Jurkat, Clone E6-1 (cell line): ENCODE results near the gene NFATC2.
A peak's percentile ranks its signal among the peaks of the same experiment; 100 is the strongest.

Experiments
- DNase-seq: peaks from one replicate; pipeline ENCODE4 v3.0.0-alpha.2; 2011; ENCODE audit warnings: low read depth, low spot score
- H3K4me3 ChIP-seq: 2 replicates; pipeline ENCODE4 v1.5.1; 2011; ENCODE audit warnings: mild to moderate bottlenecking, low read length, control low read depth, moderate library complexity

NFATC2 gene

DNA sequence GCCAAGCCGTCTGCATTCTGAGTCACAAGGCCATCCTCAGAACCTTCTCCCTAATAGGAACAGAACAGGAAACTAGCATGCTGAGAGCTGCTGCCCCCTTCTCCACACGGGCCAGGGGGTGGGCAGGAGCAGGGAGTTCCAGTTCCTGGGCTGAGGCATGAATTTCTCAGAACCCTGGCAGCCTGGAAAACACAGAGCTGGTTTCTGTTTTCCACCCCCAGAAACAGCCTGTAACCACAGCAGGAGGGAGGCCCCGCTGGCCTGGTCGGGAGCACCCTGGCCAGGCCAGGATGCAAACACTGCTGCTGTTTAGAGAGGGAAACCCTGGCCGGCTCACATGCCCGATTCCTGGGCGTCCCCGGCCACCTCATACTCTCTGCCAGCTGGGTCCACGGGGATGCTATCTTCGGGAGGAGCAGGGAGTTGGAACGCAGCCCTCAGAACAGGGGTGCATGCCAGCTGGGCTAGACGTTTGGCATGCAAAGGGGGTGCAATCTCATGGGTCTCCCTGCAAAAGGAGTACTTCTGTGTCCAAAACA is 130.1 kb downstream of the NFATC2 start:
- no peak for DNase-seq
- H3K4me3 ChIP-seq = no peak overlapping the region

DNA sequence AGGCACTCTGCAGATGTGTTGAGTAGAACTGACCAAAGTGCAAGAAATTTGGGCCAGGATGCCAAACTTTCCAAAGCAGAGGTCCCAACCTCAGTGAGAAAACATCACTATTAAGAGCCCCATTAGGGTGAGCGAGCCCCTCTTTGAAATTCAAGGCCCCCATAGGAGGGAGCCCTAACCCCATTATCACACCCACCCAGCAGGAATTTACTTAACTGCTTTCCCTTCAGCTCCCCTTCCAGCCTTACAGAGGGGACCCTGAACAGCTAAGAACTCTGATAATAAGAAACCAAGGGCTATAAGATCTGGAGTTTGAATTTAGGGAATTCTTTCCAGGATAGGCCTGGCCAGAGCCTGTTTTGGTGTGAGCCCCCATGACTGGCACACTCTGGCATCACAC is 130.6 kb downstream of the NFATC2 start:
- no peak overlapping the region for H3K4me3 ChIP-seq
- no peak for DNase-seq

DNA sequence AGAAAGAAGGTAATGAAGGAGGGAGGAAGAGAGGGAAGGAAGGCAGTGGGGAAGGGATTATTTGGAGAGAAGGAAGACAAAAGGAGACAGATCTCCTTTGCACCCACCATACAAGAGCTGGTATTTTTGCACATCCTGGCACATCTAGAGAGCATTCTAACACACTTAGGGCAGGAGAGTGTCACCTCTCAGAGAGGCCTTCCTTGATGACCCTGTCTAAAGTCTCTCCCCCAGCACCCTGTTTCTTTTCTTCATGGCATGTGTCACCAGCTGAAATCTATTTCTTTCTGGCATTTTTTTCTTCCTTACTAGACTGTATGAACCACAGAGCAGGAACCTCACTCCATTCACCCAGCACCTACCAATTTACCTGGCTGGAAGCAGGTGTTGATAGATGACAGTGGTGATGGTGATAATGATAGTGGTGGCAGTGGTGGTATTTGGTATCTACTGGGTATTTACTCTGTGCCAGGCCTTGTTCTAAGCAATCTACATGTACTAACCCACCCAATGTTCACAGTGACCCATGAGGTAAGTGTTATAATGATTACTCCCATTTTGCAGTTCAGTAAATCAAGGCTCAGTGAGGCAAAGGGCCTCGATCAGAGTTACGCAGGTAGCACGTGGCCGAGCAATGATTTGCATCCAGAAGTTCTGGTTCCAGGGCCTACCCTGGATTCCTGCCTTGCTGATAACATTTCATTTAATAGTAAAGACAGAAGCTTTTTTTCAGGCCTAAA is 131.8 kb downstream of the NFATC2 start:
- H3K4me3 ChIP-seq = no peak overlapping the region
- DNase-seq = no peak

DNA sequence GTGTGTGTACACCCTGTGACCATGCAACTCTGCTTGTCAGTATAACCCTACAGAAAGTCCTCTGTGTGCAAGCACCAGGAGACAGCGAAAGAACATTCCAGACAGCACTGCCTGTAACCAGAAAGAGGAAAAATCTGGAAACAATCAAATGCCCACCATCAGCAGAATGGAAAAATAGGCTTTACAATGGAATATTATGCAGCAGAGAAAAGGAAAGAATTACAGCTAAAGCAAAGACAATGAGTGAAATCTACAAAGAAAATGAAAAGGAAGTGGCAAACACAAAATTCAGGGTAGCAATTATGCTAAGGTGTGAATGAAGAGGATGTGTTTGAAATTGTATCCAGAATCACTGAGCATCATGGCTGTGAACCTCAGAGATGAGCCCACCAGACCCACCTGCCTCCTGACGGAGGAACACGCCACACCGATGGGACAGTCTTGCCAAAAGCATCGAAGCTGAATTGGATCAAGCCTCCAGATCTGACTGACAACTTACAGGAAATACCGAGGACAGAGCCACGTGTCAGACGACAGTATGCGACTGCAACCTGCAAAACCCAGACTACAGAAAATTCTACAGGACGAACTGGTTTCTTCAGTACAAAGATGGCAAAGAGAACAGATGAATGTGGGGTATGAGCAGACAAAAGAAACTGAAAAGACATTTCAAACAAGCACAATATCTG is 133.2 kb downstream of the NFATC2 start:
- H3K4me3 ChIP-seq = no peak overlapping the region

DNA sequence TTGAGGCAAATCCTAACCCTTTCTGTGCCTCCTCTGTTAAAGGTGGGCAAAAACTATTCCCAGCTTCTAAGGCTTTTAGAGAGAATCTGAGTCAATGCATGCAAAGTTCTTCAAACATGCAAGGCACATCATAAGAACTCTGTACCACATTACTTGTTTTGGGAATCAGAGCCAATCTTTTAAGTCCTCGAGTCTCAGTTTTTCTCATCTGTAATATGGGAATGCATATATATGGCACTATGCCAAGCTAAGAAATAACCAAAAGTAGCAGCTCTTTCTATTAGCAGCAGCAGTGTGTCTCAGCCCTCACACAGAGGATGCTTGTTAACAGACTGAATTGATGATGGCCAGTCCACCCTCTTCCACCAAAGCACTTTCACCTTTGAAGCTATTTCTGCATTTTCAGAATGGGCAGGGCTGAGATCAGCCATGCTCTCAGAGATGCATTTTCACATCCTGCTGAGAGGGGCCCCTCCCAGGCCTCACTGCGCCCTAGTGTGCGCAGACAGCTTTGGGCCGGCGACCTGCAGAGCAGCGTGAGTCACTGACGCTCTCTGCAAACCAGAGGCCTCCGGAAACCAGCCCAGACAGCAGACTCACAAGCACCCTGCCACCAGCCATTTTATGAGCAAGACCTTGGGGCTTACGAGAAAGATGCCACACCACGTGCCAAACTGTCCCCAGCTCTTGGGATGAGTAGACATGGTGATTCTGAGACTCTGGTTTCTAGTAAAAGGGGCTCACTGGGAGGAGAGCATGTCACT is 138.0 kb downstream of the NFATC2 start:
- no peak overlapping the region for H3K4me3 ChIP-seq
- DNase-seq = no peak

More for the DNA sequence above, 133.2 kb downstream of the NFATC2 start:
- DNase-seq = no peak

DNA sequence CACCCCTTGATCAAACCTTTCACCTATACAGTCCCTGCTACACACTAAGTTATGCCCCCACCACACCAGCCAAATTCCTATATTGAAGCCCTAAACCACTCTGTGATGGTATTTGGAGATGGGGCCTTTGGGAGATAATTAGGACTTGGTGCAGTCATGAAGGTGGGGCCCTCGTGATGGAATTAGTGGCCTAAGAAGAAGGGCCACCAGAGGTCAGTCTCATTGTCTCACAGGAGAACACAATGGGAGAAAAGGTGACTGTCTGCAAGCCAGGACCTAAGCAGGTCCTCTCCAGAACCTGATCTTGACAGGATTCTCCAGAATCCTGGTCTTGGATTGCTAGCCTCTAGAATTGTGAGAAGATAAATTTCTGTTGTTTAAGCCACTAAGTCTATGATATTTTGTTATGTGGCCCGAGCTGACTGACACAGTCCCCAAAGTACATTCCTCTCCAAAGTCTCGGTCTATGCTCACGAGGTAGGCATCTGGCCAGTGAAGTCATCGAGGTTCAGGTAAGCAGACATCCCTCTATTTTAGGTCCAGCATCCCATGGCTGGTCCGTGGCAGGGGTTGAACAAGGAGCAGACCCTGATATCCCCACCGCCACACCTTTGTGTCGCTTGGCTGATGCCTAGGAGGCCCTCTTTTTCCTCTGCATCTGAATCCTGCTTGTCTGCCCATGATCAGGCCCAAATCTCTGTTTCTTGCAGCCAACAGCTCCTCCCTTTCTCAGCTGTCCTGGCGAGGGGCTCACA is 138.9 kb downstream of the NFATC2 start:
- no peak overlapping the region for H3K4me3 ChIP-seq
- DNase-seq = no peak

DNA sequence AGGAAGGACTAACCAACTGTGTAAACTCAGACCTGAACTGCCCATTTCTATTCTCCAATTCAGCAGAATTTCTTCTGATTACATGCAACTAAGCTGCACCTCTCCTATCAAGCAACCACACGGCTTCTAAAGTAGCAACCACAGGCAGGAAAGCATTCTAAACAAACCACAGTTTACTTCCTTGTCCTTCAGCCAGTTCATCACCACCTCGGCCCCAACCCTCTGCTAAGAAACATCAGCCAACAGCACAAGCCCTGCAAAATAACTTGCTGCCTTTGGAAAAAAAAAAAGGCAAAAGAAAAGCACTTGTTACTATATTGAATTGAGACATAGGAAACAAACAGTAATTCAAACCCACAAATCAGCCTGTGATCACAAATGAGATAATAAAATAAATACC is 140.3 kb downstream of the NFATC2 start:
- H3K4me3 ChIP-seq = no peak overlapping the region
- DNase-seq = peak; percentile 46

DNA sequence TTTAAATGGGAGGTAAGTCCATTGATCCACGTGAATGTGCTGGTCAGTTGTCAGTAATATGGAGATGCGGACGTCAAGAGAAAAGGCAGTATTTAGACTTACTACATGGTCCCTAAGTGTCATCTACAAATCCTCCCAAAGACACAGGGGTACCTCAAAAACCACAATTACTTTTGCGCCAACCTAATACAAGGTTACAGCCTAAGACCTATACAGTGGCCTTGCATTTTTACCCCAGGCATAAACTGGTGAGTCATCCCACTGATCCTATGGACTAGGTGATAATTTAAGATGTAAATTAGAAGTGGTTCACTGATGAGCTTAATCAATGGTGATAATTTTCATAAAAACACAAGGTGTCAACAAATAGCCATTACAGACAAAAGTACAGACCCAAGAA is 141.0 kb downstream of the NFATC2 start:
- DNase-seq = no peak
- no peak overlapping the region for H3K4me3 ChIP-seq

DNA sequence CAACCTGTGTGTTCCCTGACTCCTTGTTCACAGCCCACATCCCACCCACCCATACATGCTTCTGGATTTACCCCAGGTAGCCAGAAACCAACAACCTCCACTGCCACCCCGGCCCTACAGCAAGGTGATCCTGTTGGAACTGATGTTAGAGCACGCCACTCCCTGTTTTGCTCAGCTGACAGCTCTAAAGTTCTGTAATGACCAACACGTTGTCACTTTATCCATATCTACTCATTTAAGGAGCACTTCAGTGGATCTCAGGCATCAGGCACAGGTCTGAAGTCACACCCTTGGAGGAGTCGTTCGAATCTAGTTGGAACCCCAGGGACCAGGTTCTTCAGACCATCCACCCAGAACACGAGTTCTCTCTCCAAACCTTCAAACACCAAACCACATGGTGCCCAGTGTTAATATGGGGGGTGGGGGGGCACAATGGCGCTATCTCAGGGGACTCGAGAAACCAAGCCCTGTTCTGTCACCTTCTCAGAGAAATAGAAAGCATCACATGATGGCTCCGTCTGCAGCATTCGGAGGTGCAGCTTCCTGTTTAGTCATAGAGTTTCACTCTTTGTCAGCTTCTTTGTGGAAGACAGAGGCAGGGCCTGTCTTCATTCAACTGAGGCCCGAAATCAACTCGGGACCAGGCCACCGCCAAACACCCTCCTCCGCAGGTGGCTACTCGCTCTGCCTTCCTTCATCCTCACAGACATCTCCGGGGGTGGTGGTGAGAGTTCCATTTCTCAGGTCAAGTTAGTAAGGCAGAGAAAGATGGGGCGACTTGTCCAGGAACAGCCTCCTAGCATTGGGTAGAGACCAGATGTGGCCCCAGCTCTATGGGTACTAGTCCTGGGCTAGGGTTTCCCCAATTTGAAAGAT is 142.2 kb downstream of the NFATC2 start:
- DNase-seq = no peak
- H3K4me3 ChIP-seq = no peak overlapping the region

DNA sequence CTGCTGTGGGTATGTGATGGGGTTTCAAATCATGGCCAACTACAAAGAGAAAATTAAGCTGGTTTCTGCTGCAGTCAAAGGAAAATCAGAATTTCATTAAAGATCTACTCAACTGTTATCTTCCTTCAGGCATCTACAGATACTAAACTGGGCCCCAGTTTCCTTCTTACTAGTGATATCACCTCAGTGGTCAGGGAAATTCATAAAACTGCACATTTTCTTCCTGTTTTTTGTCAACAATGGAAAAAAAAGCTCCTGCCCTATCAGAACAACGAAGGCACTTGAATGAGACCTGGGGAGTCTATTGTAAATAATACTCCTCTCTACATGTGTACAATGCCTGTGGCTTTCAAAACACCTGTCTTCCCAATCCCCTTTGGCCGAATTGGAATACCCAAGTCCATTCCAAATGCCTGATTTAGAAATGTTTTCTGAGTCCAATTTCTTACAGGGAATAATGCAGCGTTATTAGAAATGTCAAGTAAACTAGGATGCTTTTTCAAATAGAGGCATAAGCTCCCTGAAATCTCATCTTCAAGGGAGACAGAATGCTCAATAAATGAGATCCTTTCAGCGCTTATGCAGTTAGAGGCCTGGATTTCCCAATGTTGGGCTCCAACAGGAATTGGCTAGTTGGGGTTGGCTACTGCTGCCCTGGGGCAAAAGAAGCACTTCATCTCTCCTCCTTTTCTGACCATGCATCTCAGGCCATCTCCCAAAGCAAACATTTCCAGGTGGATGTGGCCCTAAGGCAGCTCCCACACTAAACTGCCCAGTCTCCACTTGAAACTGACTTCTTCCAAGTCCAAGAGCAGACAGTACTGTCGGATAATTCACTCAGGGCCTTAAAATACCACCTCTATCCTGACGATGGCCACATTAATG is 143.3 kb downstream of the NFATC2 start:
- no peak overlapping the region for H3K4me3 ChIP-seq
- no peak for DNase-seq

DNA sequence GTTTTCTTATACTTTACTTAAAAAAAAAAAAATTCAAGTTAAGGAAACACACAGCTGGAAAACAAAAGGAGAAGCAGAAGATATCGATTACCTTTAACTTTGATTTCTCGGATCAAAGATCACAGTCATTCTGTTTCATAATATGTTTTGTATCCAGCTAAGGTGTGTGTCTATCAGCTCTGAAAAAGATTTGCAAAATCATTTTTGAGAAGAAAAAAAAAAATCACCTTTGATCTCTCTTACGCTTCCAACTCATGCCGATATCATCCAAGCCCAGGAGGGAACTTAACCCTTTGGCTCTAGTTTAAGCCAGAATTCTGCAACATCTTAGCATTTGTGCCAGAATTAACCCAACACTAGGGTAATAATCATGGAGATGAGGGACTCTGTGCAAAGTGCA is 144.0 kb downstream of the NFATC2 start:
- H3K4me3 ChIP-seq = no peak overlapping the region
- DNase-seq = no peak

DNA sequence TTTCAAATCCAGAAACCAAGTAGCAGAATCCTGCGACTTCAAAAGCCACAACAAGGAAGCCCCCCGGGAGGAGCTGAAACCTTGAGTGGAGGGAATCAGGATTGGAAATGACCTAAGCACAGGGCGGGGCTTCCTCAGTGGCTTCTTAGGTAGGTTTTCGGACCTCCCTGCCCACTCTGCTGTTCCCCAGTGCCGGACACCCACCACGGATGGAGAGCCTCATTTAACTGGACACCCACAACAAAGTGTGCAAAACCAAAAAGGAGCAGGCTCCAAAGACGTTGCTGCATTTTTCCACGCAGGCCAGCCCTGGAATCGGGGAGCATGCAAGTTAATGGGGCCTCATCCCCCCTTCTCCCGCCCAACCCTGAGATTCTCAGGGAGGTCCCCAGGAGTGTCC is 144.4 kb downstream of the NFATC2 start:
- no peak for DNase-seq
- H3K4me3 ChIP-seq = no peak overlapping the region

DNA sequence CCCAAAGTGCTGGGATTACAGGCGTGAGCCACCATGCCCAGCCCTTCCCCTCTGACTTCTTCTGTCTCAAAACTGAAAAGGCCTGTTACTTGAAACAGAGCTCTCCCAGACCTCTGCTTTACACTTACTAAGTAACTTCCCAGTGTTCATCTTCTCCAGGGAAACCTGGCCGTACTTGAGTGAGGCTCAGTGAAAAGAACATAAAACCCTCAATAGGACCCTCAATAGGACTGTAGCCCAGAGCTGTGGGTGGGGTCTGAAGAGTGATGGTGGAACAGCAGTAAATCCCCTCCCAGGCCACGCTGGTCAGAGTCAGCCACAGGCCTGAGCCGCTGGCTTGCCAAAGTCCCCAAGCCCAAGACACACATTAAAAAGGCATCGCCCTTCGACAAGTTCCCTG is 145.4 kb downstream of the NFATC2 start:
- no peak overlapping the region for H3K4me3 ChIP-seq
- DNase-seq = no peak

DNA sequence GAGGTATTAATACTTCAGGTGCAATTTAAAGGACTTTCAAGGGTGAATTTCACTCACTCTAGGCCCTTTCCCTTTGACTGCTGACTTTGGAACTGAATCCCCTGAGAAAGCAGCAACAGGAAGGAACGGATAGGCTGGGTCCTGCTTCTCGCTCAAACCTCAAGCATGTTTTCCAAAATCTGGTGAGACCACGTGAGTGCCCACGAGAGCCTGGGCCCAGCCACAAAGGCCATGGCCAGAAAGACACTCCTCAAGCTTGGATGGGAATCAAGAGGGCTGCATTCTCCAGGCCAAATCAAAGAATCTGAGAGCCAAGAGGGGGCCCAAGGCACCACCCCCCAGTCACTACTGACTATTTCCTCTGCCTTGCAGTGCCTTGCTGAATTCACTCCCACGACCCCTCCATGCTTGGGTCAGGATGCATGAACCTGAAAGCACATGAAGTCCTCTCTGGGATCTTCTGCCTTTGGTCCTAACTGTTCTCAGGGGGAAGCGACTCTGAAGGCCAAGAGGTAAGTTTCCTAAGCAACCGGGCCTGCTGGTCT is 146.1 kb downstream of the NFATC2 start:
- DNase-seq = no peak

DNA sequence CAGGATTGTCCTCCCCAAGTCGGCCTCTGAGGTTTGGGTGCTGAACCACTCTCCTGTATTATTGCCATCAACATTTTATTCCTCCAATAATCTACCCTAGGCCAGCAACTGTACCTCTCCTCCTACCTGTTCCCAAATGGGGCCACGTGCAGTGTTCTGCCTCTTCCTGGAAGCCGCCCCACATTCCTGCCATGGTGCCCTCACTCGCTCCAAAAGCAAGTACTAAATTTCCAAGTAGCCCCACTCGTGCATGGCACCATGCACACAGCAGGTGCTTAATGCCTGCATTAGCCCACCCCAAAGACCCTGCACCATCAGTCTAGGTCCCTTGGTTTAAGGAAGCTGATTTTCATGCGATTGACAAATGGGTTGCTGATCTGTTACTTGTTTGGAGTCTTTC is 147.8 kb downstream of the NFATC2 start:
- DNase-seq = no peak
- H3K4me3 ChIP-seq = no peak overlapping the region

More for the DNA sequence above, 146.1 kb downstream of the NFATC2 start:
- no peak overlapping the region for H3K4me3 ChIP-seq

DNA sequence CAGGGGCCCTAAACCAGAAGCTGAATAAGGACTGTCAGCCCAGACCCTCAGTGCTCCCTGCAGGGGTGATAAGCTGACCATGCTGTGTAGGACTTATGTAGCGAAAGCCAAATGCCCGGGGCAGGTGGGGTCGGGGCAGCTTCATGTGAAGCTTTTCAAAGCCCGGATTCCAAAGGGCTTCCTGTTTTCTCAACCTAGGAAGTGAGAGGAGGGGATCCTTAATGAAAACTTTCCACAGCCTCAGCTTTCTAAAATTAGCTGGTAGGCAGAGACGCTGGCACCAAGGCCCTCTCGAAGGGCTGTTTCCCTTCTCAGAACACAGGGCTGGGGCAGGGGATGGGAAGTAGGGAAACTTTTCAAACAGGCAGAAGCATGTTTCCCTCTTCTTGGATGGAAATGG is 148.9 kb downstream of the NFATC2 start:
- no peak for DNase-seq
- no peak overlapping the region for H3K4me3 ChIP-seq

DNA sequence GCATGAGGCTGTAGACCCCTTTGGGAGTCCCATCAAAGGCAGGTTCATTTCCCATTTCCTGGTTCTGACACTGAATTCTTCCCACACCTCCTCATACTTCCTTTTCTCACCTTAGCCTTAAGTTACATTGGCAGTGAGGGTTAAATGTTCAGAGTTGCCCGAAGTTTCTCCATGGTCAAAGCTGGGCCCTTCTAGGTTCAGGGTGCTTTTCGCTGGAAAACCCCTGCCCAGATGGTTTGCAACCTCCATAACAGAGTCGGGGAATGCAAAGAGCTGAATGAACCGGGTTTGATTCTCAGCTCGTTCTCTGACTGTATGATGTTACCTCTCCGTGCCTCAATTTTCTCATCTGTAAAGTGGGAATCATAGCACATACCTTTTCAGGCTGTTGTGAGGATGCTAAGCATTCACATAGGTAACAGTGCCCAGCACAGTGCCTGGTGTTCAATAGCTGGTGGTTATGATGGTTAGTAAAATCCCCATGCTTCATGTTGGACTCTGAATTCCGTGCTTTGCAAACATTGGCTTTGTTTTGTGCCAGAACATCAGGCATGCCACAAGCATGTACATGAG is 149.8 kb downstream of the NFATC2 start:
- no peak for DNase-seq
- H3K4me3 ChIP-seq = no peak overlapping the region
